SK-N-SH (cell line): ENCODE results near the gene UNC93A. TPM values are rescaled to one million over a fixed set of nuclear protein-coding genes. Genes with fewer than 3 reads are reported as not detected.

Experiments used
- CTCF ChIA-PET: fragments of 300-600, 350-600 bp; formaldehyde crosslinking; extraction: SDS; loops from one replicate; lab custom pipeline; 2021; lab: Yijun Ruan, JAX
- POLR2A ChIA-PET: fragments of 350-600 bp; sonication (Branson Sonifier 250); formaldehyde crosslinking; extraction: SDS; loops from one replicate; lab custom pipeline; 2020; ENCODE audit warnings: antibody characterized with exemption, inconsistent platforms; lab: Yijun Ruan, JAX
- DNase-seq: peaks from one replicate; pipeline ENCODE4 v3.0.0; 2012
- H2AFZ ChIP-seq: fragments of 200-600 bp; sonication (generic); 2 replicates; pipeline ENCODE4 v1.8.1; 2016; ENCODE audit warnings: antibody characterized with exemption, mild to moderate bottlenecking, low read depth
- H3F3A ChIP-seq: fragments of 200-600 bp; sonication (generic); replicated peaks from 2 replicates; pipeline ENCODE3; 2016; ENCODE audit warnings: antibody characterized with exemption, mild to moderate bottlenecking; ENCODE audit not compliant: insufficient read depth
- H3K27ac ChIP-seq, 2 experiments: fragments of 200-500 bp in 1 of 2; fragments of 200-600 bp in 1 of 2; sonication (Bioruptor generic) in 1 of 2; sonication (generic), shearing (Covaris generic) in 1 of 2; 2 replicates each; pipeline versions ENCODE4 v1.5.1 to v1.6.1; 2014 to 2016; ENCODE audit warnings: low read depth in 2 of 2, inconsistent platforms in 1 of 2, low read length in 1 of 2, mild to moderate bottlenecking in 1 of 2, mixed read lengths in 1 of 2
- H3K27me3 ChIP-seq: fragments of 200-600 bp; sonication (generic), shearing (Covaris generic); 2 replicates; pipeline ENCODE4 v1.6.1; 2016; ENCODE audit warnings: mixed run types; ENCODE audit not compliant: insufficient read depth
- H3K36me3 ChIP-seq, 2 experiments: fragments of 200-500 bp in 1 of 2; fragments of 200-600 bp in 1 of 2; sonication (Bioruptor generic) in 1 of 2; sonication (generic) in 1 of 2; replicated peaks in 1 of 2; 2 replicates each; pipeline versions ENCODE3 to v1.5.1; 2014 to 2016; ENCODE audit warnings: low read length in 1 of 2, mild to moderate bottlenecking in 1 of 2; ENCODE audit not compliant: insufficient read depth in 2 of 2, control insufficient read depth in 1 of 2
- H3K4me1 ChIP-seq, 2 experiments: fragments of 200-500 bp in 1 of 2; fragments of 200-600 bp in 1 of 2; sonication (Bioruptor generic) in 1 of 2; sonication (generic), shearing (Covaris generic) in 1 of 2; 2 replicates each; pipeline versions ENCODE4 v1.5.1 to v1.6.1; 2014 to 2016; ENCODE audit warnings: low read depth in 1 of 2, low read length in 1 of 2, mixed run types in 1 of 2; ENCODE audit not compliant: insufficient read depth in 2 of 2, control insufficient read depth in 1 of 2
- H3K4me2 ChIP-seq: fragments of 200-600 bp; sonication (generic), shearing (Covaris generic); 2 replicates; pipeline ENCODE4 v1.6.1; 2017; ENCODE audit warnings: mixed run types
- H3K4me3 ChIP-seq, 2 experiments: fragments of 200-500 bp in 1 of 2; fragments of 200-600 bp in 1 of 2; sonication (Bioruptor generic) in 1 of 2; sonication (generic), shearing (Covaris generic) in 1 of 2; 2 replicates each; pipeline versions ENCODE4 v1.5.1 to v1.8.1; 2014 to 2016; ENCODE audit warnings: low read depth in 2 of 2, inconsistent platforms in 1 of 2, low read length in 1 of 2, mild to moderate bottlenecking in 1 of 2, mixed read lengths in 1 of 2, moderate library complexity in 1 of 2
- H3K79me2 ChIP-seq: fragments of 200-600 bp; sonication (generic); 2 replicates; pipeline ENCODE4 v1.8.1; 2017; ENCODE audit warnings: mild to moderate bottlenecking; ENCODE audit not compliant: insufficient read depth
- H3K9ac ChIP-seq: fragments of 200-600 bp; sonication (generic); 2 replicates; pipeline ENCODE4 v1.6.1; 2017; ENCODE audit warnings: mixed run types
- H3K9me2 ChIP-seq: fragments of 200-600 bp; sonication (generic); 2 replicates; pipeline ENCODE4 v1.6.1; 2017; ENCODE audit warnings: mixed run types
- H3K9me3 ChIP-seq: fragments of 200-600 bp; sonication (generic); 2 replicates; pipeline ENCODE4 v1.6.1; 2017; ENCODE audit warnings: mixed run types, mild to moderate bottlenecking, moderate library complexity
- H4K20me1 ChIP-seq: fragments of 200-600 bp; sonication (generic); 2 replicates; pipeline ENCODE4 v1.6.1; 2017; ENCODE audit warnings: mild to moderate bottlenecking, mixed run types; ENCODE audit not compliant: insufficient read depth
- EZH2phosphoT487 ChIP-seq: fragments of 200-600 bp; sonication (generic); IDR thresholded peaks from 2 replicates; pipeline ENCODE4 v1.6.1; 2017; ENCODE audit warnings: low read depth, mixed run types, mild to moderate bottlenecking, antibody characterized with exemption, moderate library complexity, borderline replicate concordance
- FOXJ3 ChIP-seq: sonication (generic); formaldehyde crosslinking; IDR thresholded peaks from 2 replicates; pipeline ENCODE4 v1.5.1; 2020; ENCODE audit warnings: mild to moderate bottlenecking, missing genetic modification reagents
- FOXM1 ChIP-seq: IDR thresholded peaks from 2 replicates; pipeline ENCODE4 v1.4.0; 2012; ENCODE audit warnings: low read depth, mild to moderate bottlenecking
- MEF2A ChIP-seq: IDR thresholded peaks from 2 replicates; pipeline ENCODE4 v1.4.0; 2012; ENCODE audit warnings: low read depth, borderline replicate concordance
- MXI1 ChIP-seq: IDR thresholded peaks from 2 replicates; pipeline ENCODE4 v1.6.1; 2012; ENCODE audit warnings: mild to moderate bottlenecking, low read depth, low read length, improper control_type of control experiment
- NRF1 ChIP-seq: IDR thresholded peaks from 2 replicates; pipeline ENCODE4 v1.6.1; 2012; ENCODE audit warnings: low read depth, mild to moderate bottlenecking, low read length
- RCOR1 ChIP-seq: fragments of 150-350 bp; IDR thresholded peaks from 2 replicates; pipeline ENCODE4 v1.6.1; 2017; ENCODE audit warnings: antibody characterized with exemption, low read length
- REST ChIP-seq: IDR thresholded peaks from 2 replicates; pipeline ENCODE4 v1.6.1; 2012; ENCODE audit warnings: mild to moderate bottlenecking, low read depth, low read length, moderate library complexity
- RXRA ChIP-seq: IDR thresholded peaks from 2 replicates; pipeline ENCODE4 v1.4.0; 2012; ENCODE audit warnings: low read depth, mild to moderate bottlenecking, borderline replicate concordance
- SMC3 ChIP-seq: IDR thresholded peaks from 2 replicates; pipeline ENCODE4 v1.6.1; 2012; ENCODE audit warnings: low read depth, low read length, improper control_type of control experiment
- TCF12 ChIP-seq: IDR thresholded peaks from 2 replicates; pipeline ENCODE4 v1.4.0; 2012
- WGBS: methylation state at CpG from one replicate; pipeline ENCODE4 v1.1.6; 2017; ENCODE audit warnings: low lambda C conversion rate; 5-methylcytosine and 5-hydroxymethylcytosine counted together
- polyA plus RNA-seq, 3 experiments: library from polyadenylated mRNA; depleted of rRNA; stranded (reverse); fragments of >200 nt; gene quantifications; 2 replicates each; pipeline ENCODE4 v1.2.3, GENCODE V29; 2012

UNC93A gene
- polyA plus RNA-seq, 1 of the 3 experiments (the other 2 are of a cell fraction) = not detected

GRCh38 chr6:167337675-167338449 lies 46.7 kb downstream of the UNC93A start (continued):
- TF ChIP-seq FOXM1 = no peak
- TF ChIP-seq TCF12 = no peak

- H3F3A ChIP-seq = no peaks in the 10 kb centered on the region
- no peaks in the 10 kb centered on the region for H3K36me3 ChIP-seq
- no peak overlapping the region for H3K4me2 ChIP-seq
- H3K9me2 ChIP-seq = no peaks in the 10 kb centered on the region
- no peaks in the 10 kb centered on the region for H3K4me1 ChIP-seq
- no peaks in the 10 kb centered on the region for H3K79me2 ChIP-seq
- no peak overlapping the region for H3K9ac ChIP-seq
- 67% methylated on average over 5 of the region's 5 CpGs for WGBS
- no peaks in the 10 kb centered on the region for H4K20me1 ChIP-seq
- POLR2A ChIA-PET = no interaction called here
- H2AFZ ChIP-seq = no peak overlapping the region
- DNase-seq = no peak
- TF ChIP-seq RXRA (no peak), REST (no peak), SMC3 (no peak), MXI1 (no peak), EZH2phosphoT487 (no peak), FOXJ3 (CRISPR knock-in tag) (no peak), MEF2A (no peak), NRF1 (no peak)
- CTCF ChIA-PET = no interaction called here
- H3K4me3 ChIP-seq = no peak overlapping the region
- no peaks in the 10 kb centered on the region for H3K27me3 ChIP-seq
- no peak overlapping the region for H3K27ac ChIP-seq
- no peaks in the 10 kb centered on the region for H3K9me3 ChIP-seq
Measured at GRCh38 chr6:167338541-167339117, 47.5 kb downstream of the UNC93A start.

GRCh38 chr6:167341038-167341583 lies 50.0 kb downstream of the UNC93A start:
- CTCF ChIA-PET = interaction anchor here (0.6 to 3.2 kb wide), 2 partner anchors 10 to 122 kb away, joined by 3 to 21 read pairs; no protein-coding TSS in a partner anchor
- no peaks in the 10 kb centered on the region for H3K27me3 ChIP-seq
- TF ChIP-seq RCOR1 (no peak), FOXM1 (no peak)
- WGBS = 63% methylated on average over 12 of the region's 12 CpGs
- no peaks in the 10 kb centered on the region for H4K20me1 ChIP-seq
- no peak for DNase-seq
- no peak overlapping the region for H3K27ac ChIP-seq
- no peak overlapping the region for H3K4me2 ChIP-seq
- H3K36me3 ChIP-seq = no peaks in the 10 kb centered on the region
- H3F3A ChIP-seq = no peaks in the 10 kb centered on the region
- POLR2A ChIA-PET = no interaction called here
- H3K9me3 ChIP-seq = no peaks in the 10 kb centered on the region
- no peak overlapping the region for H3K4me3 ChIP-seq
- no peak overlapping the region for H2AFZ ChIP-seq
- no peaks in the 10 kb centered on the region for H3K79me2 ChIP-seq
- no peak overlapping the region for H3K9ac ChIP-seq
- H3K9me2 ChIP-seq = no peaks in the 10 kb centered on the region
- H3K4me1 ChIP-seq = no peaks in the 10 kb centered on the region
